Fibroblast of lung (primary cell): Measurements from ENCODE around the gene ENTHD1. TPM values are rescaled to one million over a fixed set of nuclear protein-coding genes. Genes with fewer than 3 reads are reported as not detected.

Source experiments
- DNase-seq, 2 donors: peaks; one replicate each; pipeline versions ENCODE4 v3.0.0 to v3.0.0-alpha.2; 2010; ENCODE audit warnings: low read depth in 2 of 2
- H2AFZ ChIP-seq: 2 replicates; pipeline ENCODE4 v1.5.1; 2012; ENCODE audit warnings: low read length, control low read depth, inconsistent platforms
- H3K27ac ChIP-seq: 2 replicates; pipeline ENCODE4 v1.5.1; 2011; ENCODE audit warnings: low read length, control low read depth; ENCODE audit not compliant: insufficient read depth
- H3K27me3 ChIP-seq: 2 replicates; pipeline ENCODE4 v1.5.1; 2011; ENCODE audit warnings: mild to moderate bottlenecking, low read length; ENCODE audit not compliant: control insufficient read depth, insufficient read depth
- H3K36me3 ChIP-seq: 2 replicates; pipeline ENCODE4 v1.5.1; 2011; ENCODE audit warnings: low read length; ENCODE audit not compliant: control insufficient read depth, insufficient read depth
- H3K4me1 ChIP-seq: 2 replicates; pipeline ENCODE4 v1.5.1; 2011; ENCODE audit warnings: low read length; ENCODE audit not compliant: control insufficient read depth, insufficient read depth; ENCODE audit errors: extremely low read depth
- H3K4me2 ChIP-seq: 2 replicates; pipeline ENCODE4 v1.5.1; 2011; ENCODE audit warnings: low read length, control low read depth; ENCODE audit not compliant: insufficient read depth; ENCODE audit errors: extremely low read depth
- H3K4me3 ChIP-seq, 4 experiments: fragments of 200-600 bp in 1 of 4; sonication (generic) in 1 of 4; replicated peaks in 1 of 4; 2 replicates each; pipeline ENCODE4 v1.5.1; 2011 to 2016; ENCODE audit warnings: low read length in 4 of 4, low read depth in 3 of 4, mild to moderate bottlenecking in 3 of 4, control low read depth in 2 of 4, inconsistent platforms in 1 of 4, mixed read lengths in 1 of 4; ENCODE audit not compliant: insufficient read depth in 1 of 4; ENCODE audit errors: control extremely low read depth in 1 of 4
- H3K79me2 ChIP-seq: 2 replicates; pipeline ENCODE4 v1.5.1; 2012; ENCODE audit warnings: mild to moderate bottlenecking, low read length, inconsistent platforms; ENCODE audit not compliant: control insufficient read depth, insufficient read depth
- H3K9ac ChIP-seq: 2 replicates; pipeline ENCODE4 v1.5.1; 2011; ENCODE audit warnings: mild to moderate bottlenecking, low read length, control low read depth; ENCODE audit not compliant: insufficient read depth
- H3K9me3 ChIP-seq: 2 replicates; pipeline ENCODE4 v1.5.1; 2012; ENCODE audit warnings: low read depth, low read length; ENCODE audit not compliant: control insufficient read depth, insufficient read depth
- H4K20me1 ChIP-seq: 2 replicates; pipeline ENCODE4 v1.5.1; 2011; ENCODE audit warnings: low read length; ENCODE audit not compliant: control insufficient read depth, insufficient read depth; ENCODE audit errors: extremely low read depth
- CTCF ChIP-seq, 2 donors: IDR thresholded peaks in 1 of 2; conservative IDR thresholded peaks in 1 of 2; 1 replicate in 1 of 2; 2 replicates in 1 of 2; pipeline ENCODE4 v1.5.1; 2011 to 2012; ENCODE audit warnings: low read length in 2 of 2, control low read depth in 1 of 2, inconsistent platforms in 1 of 2, low read depth in 1 of 2, mild to moderate bottlenecking in 1 of 2
- EZH2 ChIP-seq: IDR thresholded peaks from 2 replicates; pipeline ENCODE4 v1.5.1; 2012; ENCODE audit warnings: low read length, control low read depth, mild to moderate bottlenecking; ENCODE audit errors: missing control alignments
- polyA plus RNA-seq, 2 donors: library from polyadenylated mRNA; depleted of rRNA in 1 of 2; stranded (reverse) in 1 of 2; unstranded in 1 of 2; fragments of >200 nt; gene quantifications; 2 replicates each; pipeline ENCODE4 v1.2.1, GENCODE V29; 2011 to 2012; ENCODE audit warnings: missing spikeins in 1 of 2
- total RNA-seq: library from RNA; depleted of rRNA; stranded (reverse); fragments of >200 nt; gene quantifications from 2 replicates; pipeline ENCODE4 v1.2.1, GENCODE V29; 2014

The ENTHD1 gene
- total and polyA plus RNA-seq, 2 donors (not counting 1 experiment from before 2014, with no cell fraction given), result not detected

GRCh38 chr22:39800790-39801520, 92.6 kb downstream of the ENTHD1 start:
- no peak for DNase-seq
- H3K4me3 ChIP-seq, result no peak overlapping the region
- TF ChIP-seq CTCF (conservative IDR thresholded peaks at IDR 0.05 in 1 of 2, IDR thresholded peaks at IDR 0.05 in 1 of 2; ENCODE audit: low read depth in 1 of 2, low read length in 2 of 2), result no peak
- no peak for TF ChIP-seq EZH2
- H3K79me2 ChIP-seq, result no peaks in the 10 kb centered on the region
- no peak overlapping the region for H2AFZ ChIP-seq
- no peaks in the 10 kb centered on the region for H3K4me1 ChIP-seq
- no peaks in the 10 kb centered on the region for H4K20me1 ChIP-seq
- no peaks in the 10 kb centered on the region for H3K9me3 ChIP-seq
- H3K4me2 ChIP-seq, result no peak overlapping the region
- H3K27me3 ChIP-seq, result peaks cover 12% of the 10 kb centered on the region
- no peak overlapping the region for H3K9ac ChIP-seq
- no peaks in the 10 kb centered on the region for H3K36me3 ChIP-seq
- H3K27ac ChIP-seq, result no peak overlapping the region

GRCh38 chr22:39797528-39798147, 95.9 kb downstream of the ENTHD1 start:
- H3K79me2 ChIP-seq, result no peaks in the 10 kb centered on the region
- no peak overlapping the region for H3K9ac ChIP-seq
- H4K20me1 ChIP-seq, result no peaks in the 10 kb centered on the region
- H3K27me3 ChIP-seq, result peaks cover 5% of the 10 kb centered on the region
- H3K9me3 ChIP-seq, result no peaks in the 10 kb centered on the region
- no peak overlapping the region for H2AFZ ChIP-seq
- no peak for DNase-seq
- no peaks in the 10 kb centered on the region for H3K36me3 ChIP-seq
- no peak for TF ChIP-seq EZH2
- TF ChIP-seq CTCF (conservative IDR thresholded peaks at IDR 0.05 in 1 of 2, IDR thresholded peaks at IDR 0.05 in 1 of 2; ENCODE audit: low read depth in 1 of 2, low read length in 2 of 2), result no peak
- H3K4me3 ChIP-seq, result no peak overlapping the region
- no peak overlapping the region for H3K4me2 ChIP-seq
- H3K27ac ChIP-seq, result no peak overlapping the region
- no peaks in the 10 kb centered on the region for H3K4me1 ChIP-seq

GRCh38 chr22:39789788-39790187, 103.8 kb downstream of the ENTHD1 start:
- Histone ChIP-seq H3K4me3 (no peak overlapping the region), H3K79me2 (no peaks in the 10 kb centered on the region), H3K4me1 (no peaks in the 10 kb centered on the region), H3K9ac (no peak overlapping the region), H3K27ac (no peak overlapping the region), H3K4me2 (no peak overlapping the region), H3K9me3 (no peaks in the 10 kb centered on the region), H3K36me3 (no peaks in the 10 kb centered on the region), H4K20me1 (no peaks in the 10 kb centered on the region), H2AFZ (no peak overlapping the region), H3K27me3 (no peaks in the 10 kb centered on the region)
- no peak for TF ChIP-seq CTCF (conservative IDR thresholded peaks at IDR 0.05 in 1 of 2, IDR thresholded peaks at IDR 0.05 in 1 of 2; ENCODE audit: low read depth in 1 of 2, low read length in 2 of 2)
- no peak for TF ChIP-seq EZH2
- no peak for DNase-seq
